Stimulated activated CD4-positive, alpha-beta T cell treated with anti-CD3 and anti-CD28 coated beads, Interleukin-1b, Interleukin-23, amount 100 ng/mL, for 24 hours (primary cell): ENCODE results near the gene NMUR1.

Experiments
- DNase-seq, 4 experiments: peaks; one replicate each; pipeline ENCODE4 v3.0.0-alpha.2; 2020; ENCODE audit warnings: low read depth in 4 of 4, low spot score in 1 of 4

Gene NMUR1

DNA sequence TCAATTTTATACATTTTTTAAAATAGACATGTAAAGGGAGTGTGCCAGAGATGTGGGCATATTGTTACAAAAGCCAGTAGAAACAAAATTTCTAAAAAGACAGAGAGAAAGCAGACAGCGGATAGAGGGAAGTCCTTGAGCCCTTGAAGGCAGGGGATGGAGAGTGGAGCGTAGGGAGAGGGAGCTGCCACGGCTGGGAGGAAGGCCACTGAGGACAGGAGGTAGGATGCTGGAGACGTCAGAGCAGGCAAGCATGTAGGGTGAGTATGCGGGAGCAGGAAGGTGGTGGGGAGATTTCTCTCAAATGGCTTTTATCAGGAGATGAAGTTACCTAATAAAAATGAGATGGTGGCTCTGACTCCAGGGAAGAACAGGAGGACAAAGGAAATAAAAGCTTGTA is 41.9 kb downstream of the NMUR1 start:
- DNase-seq = no peak

DNA sequence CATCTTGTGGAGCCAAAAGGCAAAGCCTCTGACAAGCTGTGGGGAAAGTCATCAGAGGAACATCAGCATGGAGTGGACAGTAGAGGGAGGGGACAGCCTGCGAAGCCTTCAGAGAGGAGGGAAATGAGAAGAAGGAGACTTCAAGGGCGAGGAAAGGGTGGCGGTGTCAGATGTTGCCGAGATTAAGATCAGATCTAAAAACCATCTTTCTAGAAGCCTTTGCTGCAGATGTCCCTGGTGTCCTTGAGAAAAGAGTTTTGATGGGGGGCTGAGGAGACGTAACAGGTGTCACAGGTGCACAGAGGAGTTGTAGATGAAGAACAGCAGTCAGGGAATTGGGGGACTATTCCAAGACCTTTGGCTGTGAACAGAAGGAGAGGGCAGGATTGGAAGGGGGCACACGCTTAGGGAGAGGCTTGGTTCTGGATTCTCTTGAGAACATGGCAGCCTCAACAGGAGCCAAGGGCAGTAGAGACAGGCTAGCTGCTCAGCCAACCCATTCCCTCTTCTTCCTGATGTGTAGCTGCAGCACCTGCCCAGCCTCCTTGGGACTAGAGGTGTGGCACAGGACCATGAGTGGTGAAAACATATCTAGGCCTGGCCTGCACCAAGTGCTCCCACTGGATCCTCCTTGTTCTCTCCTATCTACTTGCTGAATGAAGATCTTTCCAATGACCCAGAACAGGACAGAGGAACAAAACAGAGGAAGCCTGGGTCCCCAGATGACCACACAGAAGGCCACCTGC is 43.2 kb downstream of the NMUR1 start:
- DNase-seq = no peak

DNA sequence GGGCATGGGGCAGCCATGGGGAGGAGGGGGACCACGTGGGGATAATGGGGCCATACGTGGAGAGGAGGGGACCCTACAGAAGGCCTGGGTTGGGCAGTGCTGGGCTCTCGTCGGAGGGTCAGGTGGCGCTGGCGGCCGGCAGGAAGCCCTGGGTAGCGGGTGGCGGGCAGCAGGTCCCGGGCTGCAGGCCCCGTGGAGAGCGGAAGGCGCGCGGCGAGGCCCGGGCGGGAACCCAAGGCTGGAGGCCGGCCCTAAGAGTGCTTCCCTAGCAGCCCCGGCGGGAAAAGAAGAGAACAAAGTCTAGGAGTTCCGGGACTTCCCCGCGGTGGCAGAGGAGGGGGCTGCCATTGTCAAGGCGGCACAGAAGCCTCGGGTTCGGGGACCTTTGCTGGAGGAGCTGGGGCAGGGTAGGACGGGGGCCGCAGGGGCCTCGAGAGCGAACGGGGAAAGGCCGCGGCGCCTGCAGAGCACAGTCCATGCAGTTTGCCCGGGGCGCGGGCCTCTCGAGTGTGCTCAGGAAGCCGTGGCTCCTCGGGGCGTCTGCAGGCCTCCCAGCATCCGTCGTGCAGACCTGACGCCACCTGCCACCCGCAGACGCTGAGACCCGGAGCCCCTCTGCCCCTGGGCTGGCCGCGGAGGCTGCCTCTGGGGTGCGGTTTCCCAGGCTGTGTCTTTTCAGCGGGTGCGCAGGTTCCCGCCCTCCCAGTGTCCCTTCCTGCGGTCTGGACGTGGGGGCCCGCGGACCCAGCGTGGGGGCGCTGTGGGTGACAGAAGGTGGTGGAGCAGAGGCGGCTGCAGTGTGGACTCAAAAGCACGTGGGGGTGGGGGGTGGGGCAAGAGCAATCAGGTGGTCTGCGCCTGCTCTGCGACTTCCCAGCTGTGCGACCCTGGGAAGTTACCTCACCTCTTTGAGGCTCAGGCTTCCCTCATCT is 46.6 kb downstream of the NMUR1 start:
- peak in 3 of 4 experiments; percentile 6 to 28 (median 14) for DNase-seq

DNA sequence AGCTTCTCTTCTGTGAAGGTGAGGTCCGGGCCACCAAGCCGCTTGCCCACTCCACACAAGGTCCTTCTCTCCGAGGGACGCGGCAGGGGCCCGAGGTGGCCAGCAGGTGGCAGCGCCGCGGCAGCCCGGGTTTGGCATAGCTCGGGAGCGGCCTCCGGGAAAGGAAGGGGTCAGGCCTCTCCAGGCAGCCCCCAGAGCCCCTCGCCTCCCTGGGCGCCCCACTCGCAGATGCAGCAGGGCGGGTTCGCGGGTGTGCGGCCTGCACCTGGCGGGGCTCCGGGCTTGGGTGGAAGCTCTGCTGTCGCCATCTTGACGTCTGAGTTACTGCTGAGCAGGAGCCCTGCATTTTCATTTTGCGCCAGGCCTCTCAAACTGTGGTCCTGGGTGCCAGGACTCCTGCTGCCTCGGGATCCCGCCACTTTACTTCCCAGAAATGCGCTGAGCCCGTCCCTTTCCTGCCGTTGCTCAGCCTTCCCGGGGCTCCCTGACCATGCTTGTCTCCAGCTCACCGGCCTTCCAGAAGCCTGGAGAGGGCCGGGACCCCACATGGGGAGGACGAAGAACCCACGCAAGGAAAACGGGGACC is 47.3 kb downstream of the NMUR1 start:
- peak; percentile 38 to 65 (median 54) for DNase-seq

DNA sequence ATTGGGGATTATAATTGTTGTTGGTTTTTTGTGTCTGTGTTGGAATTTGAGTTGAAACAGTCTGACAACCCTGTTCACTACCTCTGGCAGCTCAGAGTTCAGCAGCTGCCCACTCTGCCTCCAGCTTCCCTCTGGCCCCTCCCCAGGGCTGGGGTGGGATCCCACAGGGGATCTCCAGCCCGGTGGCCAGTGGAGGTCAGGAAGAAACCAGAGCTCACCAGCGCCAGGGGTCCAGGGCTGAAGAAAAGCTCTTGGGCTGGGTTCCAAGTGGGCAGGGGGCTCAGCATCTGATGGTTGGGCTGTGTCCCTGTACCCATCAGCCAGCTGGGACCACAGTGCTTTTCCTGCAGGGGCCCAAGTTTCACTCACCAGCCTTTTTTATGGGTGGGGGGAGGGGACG is 49.5 kb downstream of the NMUR1 start:
- DNase-seq = no peak

DNA sequence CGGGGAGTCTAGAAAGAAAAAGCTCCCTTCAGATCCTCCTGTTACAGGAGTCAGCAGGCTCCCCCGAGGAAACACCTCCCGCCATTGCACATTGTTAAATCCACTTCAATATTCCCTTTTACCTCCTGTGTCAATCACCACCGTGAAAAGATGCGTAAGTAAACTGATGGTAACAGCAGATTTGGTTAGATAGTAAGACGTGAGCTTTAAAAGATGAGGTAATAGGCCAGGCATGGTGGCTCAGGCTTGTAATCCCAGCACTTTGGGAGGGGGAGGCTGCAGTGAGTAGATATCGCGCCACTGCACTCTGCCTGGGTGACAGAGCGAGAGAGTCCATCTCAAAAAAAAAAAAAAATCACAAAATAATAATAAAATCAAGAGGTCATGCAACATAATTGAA is 50.8 kb downstream of the NMUR1 start:
- DNase-seq = no peak

DNA sequence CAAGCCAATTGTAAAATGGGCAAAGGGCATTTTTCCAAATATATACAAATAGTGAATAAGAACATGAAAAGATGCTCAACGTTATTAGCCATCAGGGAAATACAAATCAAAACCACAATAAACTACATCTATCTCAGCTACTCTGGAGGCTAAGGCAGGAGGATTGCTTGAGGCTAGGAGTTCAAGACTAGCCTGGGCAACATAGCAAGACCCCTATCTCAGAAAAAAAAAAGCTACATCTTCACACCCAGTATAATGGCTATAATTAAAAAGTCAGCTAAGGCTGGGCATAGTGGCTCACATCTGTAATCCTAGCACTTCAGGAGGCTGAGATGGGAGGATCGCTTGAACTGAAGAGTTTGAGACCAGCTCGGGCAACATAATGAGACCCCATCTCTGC is 53.3 kb downstream of the NMUR1 start:
- no peak for DNase-seq

DNA sequence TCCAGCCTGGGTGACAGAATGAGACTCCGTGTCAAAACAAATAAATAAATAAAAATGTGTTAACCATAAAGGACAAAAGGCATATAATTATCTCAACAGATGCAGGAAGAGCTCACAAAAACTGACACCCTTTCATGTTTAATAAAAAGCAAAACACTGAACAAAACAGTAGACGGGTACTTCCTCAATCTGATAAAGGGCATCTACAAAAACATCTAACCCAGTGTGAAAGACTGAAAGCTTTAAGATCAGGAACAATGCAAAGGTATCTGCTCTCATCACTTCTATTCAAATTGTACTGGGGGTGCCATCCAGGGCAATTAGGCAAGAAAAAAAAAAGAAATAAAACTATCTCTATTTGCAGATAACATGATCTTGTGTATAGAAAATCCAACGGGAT is 54.3 kb downstream of the NMUR1 start:
- no peak for DNase-seq
